Mucosa of rectum (tissue), 2 donors: ENCODE data around the gene MT3.
A peak's percentile ranks its signal among the peaks of the same experiment; 100 is the strongest.

Experiments
- H3K27ac ChIP-seq, 2 donors: one replicate each; pipeline ENCODE4 v1.7.0; 2013; ENCODE audit warnings: inconsistent platforms in 2 of 2, low read depth in 2 of 2, low read length in 2 of 2
- H3K27me3 ChIP-seq, 2 donors: one replicate each; pipeline ENCODE4 v1.7.0; 2013; ENCODE audit warnings: low read length in 2 of 2; ENCODE audit not compliant: control insufficient read depth in 2 of 2, insufficient read depth in 2 of 2
- H3K36me3 ChIP-seq, 2 donors: one replicate each; pipeline ENCODE4 v1.7.0; 2013; ENCODE audit warnings: low read length in 2 of 2; ENCODE audit not compliant: control insufficient read depth in 2 of 2, insufficient read depth in 2 of 2
- H3K4me1 ChIP-seq, 2 donors: one replicate each; pipeline ENCODE4 v1.7.0; 2013; ENCODE audit warnings: low read length in 2 of 2, mild to moderate bottlenecking in 1 of 2; ENCODE audit not compliant: control insufficient read depth in 2 of 2, insufficient read depth in 2 of 2
- H3K4me3 ChIP-seq, 2 donors: one replicate each; pipeline ENCODE4 v1.7.0; 2013; ENCODE audit warnings: low read length in 2 of 2
- H3K9ac ChIP-seq, 2 donors: one replicate each; pipeline ENCODE4 v1.7.0; 2013; ENCODE audit warnings: low read length in 2 of 2, low read depth in 1 of 2, mild to moderate bottlenecking in 1 of 2
- H3K9me3 ChIP-seq, 2 donors: one replicate each; pipeline ENCODE4 v1.7.0; 2013; ENCODE audit warnings: low read length in 2 of 2; ENCODE audit not compliant: control insufficient read depth in 2 of 2
- donor health status: healthy.
- donor health status: Normal muscosa, but diverticular disease.

MT3 gene

GRCh38 chr16:56601325-56601724 is 12.0 kb downstream of the MT3 start:
- H3K36me3 ChIP-seq, result no peaks in the 10 kb centered on the region
- H3K4me3 ChIP-seq, result no peak overlapping the region
- H3K27me3 ChIP-seq, result peaks cover 0 to 4% of the 10 kb centered on the region in 2 donors
- H3K4me1 ChIP-seq, result no peaks in the 10 kb centered on the region
- no peaks in the 10 kb centered on the region for H3K9me3 ChIP-seq
- no peak overlapping the region for H3K9ac ChIP-seq
- H3K27ac ChIP-seq, result no peak overlapping the region

- Histone ChIP-seq H3K4me1 (peaks cover 7 to 10% of the 10 kb centered on the region in 2 donors), H3K27me3 (peaks cover 0 to 4% of the 10 kb centered on the region in 2 donors), H3K27ac (no peak overlapping the region), H3K9ac (no peak overlapping the region), H3K36me3 (no peaks in the 10 kb centered on the region), H3K4me3 (no peak overlapping the region), H3K9me3 (no peaks in the 10 kb centered on the region)
Measured at GRCh38 chr16:56603589-56603988, 14.3 kb downstream of the MT3 start.

GRCh38 chr16:56604966-56605365 is 15.6 kb downstream of the MT3 start:
- H3K9ac ChIP-seq, result no peak overlapping the region

GRCh38 chr16:56605475-56605874 is 16.1 kb downstream of the MT3 start:
- peaks cover 23 to 25% of the 10 kb centered on the region in 2 donors for H3K4me1 ChIP-seq
- peak overlapping the region; percentile 94 to 95 for H3K27ac ChIP-seq
- no peaks in the 10 kb centered on the region for H3K36me3 ChIP-seq
- H3K27me3 ChIP-seq, result peaks cover 0 to under 1% of the 10 kb centered on the region in 2 donors
- no peaks in the 10 kb centered on the region for H3K9me3 ChIP-seq
- H3K9ac ChIP-seq, result no peak overlapping the region
- no peak overlapping the region for H3K4me3 ChIP-seq

More at GRCh38 chr16:56604966-56605365, 15.6 kb downstream of the MT3 start:
- Histone ChIP-seq H3K36me3 (no peaks in the 10 kb centered on the region), H3K4me1 (peaks cover 18 to 19% of the 10 kb centered on the region in 2 donors), H3K27ac (no peak overlapping the region), H3K4me3 (no peak overlapping the region), H3K27me3 (peaks cover 0 to 4% of the 10 kb centered on the region in 2 donors), H3K9me3 (no peaks in the 10 kb centered on the region)

GRCh38 chr16:56606071-56606475 is 16.7 kb downstream of the MT3 start:
- H3K27me3 ChIP-seq, result no peaks in the 10 kb centered on the region
- no peaks in the 10 kb centered on the region for H3K9me3 ChIP-seq
- H3K4me1 ChIP-seq, result peaks cover 26 to 29% of the 10 kb centered on the region in 2 donors
- H3K36me3 ChIP-seq, result no peaks in the 10 kb centered on the region
- no peak overlapping the region for H3K9ac ChIP-seq
- no peak overlapping the region for H3K4me3 ChIP-seq
- H3K27ac ChIP-seq, result peak overlapping the region; percentile 94 to 95

GRCh38 chr16:56606476-56607108 is 17.3 kb downstream of the MT3 start:
- Histone ChIP-seq H3K27me3 (no peaks in the 10 kb centered on the region), H3K4me3 (peak overlapping the region in 1 of 2 donors; percentile 23), H3K36me3 (no peaks in the 10 kb centered on the region), H3K27ac (peak overlapping the region; percentile 94 to 95), H3K4me1 (peaks cover 26 to 29% of the 10 kb centered on the region in 2 donors), H3K9me3 (no peaks in the 10 kb centered on the region), H3K9ac (no peak overlapping the region)

- Histone ChIP-seq H3K27me3 (no peaks in the 10 kb centered on the region), H3K36me3 (no peaks in the 10 kb centered on the region), H3K4me1 (peaks cover 26 to 29% of the 10 kb centered on the region in 2 donors), H3K4me3 (peak overlapping the region in 1 of 2 donors; percentile 23), H3K9me3 (no peaks in the 10 kb centered on the region), H3K27ac (peak overlapping the region; percentile 94 to 95), H3K9ac (peak overlapping the region; percentile 28 to 75)
Measured at GRCh38 chr16:56607109-56607618, 17.8 kb downstream of the MT3 start.

GRCh38 chr16:56607675-56608042 is 18.3 kb downstream of the MT3 start:
- H3K9ac ChIP-seq, result peak overlapping the region; percentile 75
- peak overlapping the region; percentile 42 to 73 for H3K4me3 ChIP-seq
- no peaks in the 10 kb centered on the region for H3K27me3 ChIP-seq
- H3K9me3 ChIP-seq, result no peaks in the 10 kb centered on the region
- peaks cover 26 to 29% of the 10 kb centered on the region in 2 donors for H3K4me1 ChIP-seq
- peak overlapping the region; percentile 94 to 95 for H3K27ac ChIP-seq
- H3K36me3 ChIP-seq, result no peaks in the 10 kb centered on the region

GRCh38 chr16:56608043-56608875 is 18.9 kb downstream of the MT3 start, which contains the start of gene MT2A:
Gene MT2A, plus strand, starts transcription at chr16:56608584. Its CDS starts 72 bp downstream, at chr16:56608656.
- peak within 1 kb of the TSS; percentile 82 to 96 for H3K4me3 ChIP-seq
- H3K27ac ChIP-seq, result peak within 1 kb of the TSS; percentile 94 to 95
- H3K9me3 ChIP-seq, result no peaks in the 10 kb centered on the region
- H3K27me3 ChIP-seq, result no peaks in the 10 kb centered on the region
- H3K4me1 ChIP-seq, result peaks cover 26 to 29% of the 10 kb centered on the region in 2 donors
- H3K9ac ChIP-seq, result peak within 1 kb of the TSS; percentile 78 to 90
- H3K36me3 ChIP-seq, result no peaks in the 10 kb centered on the region
